DOHH2 (cell line): ENCODE results near the gene STK16.

ENCODE experiments used
- H3F3A ChIP-seq: fragments of 200-600 bp; sonication (generic), shearing (Covaris generic); 2 replicates; pipeline ENCODE4 v1.6.0; 2016; ENCODE audit warnings: antibody characterized with exemption, mild to moderate bottlenecking; ENCODE audit not compliant: control insufficient read depth, insufficient read depth
- H3K27ac ChIP-seq: fragments of 200-600 bp; sonication (generic); 2 replicates; pipeline ENCODE4 v1.5.1; 2014; ENCODE audit warnings: low read depth, mild to moderate bottlenecking, low read length, moderate library complexity
- H3K27me3 ChIP-seq: fragments of 200-600 bp; sonication (generic); 2 replicates; pipeline ENCODE4 v1.6.1; 2014; ENCODE audit warnings: mild to moderate bottlenecking, low read length, mixed read lengths; ENCODE audit not compliant: control insufficient read depth
- H3K36me3 ChIP-seq: fragments of 200-600 bp; sonication (generic); 2 replicates; pipeline ENCODE4 v1.6.1; 2014; ENCODE audit warnings: mild to moderate bottlenecking, low read length, moderate library complexity, mixed read lengths; ENCODE audit not compliant: control insufficient read depth
- H3K4me1 ChIP-seq: fragments of 200-600 bp; sonication (generic); 2 replicates; pipeline ENCODE4 v1.6.1; 2014; ENCODE audit warnings: mild to moderate bottlenecking, low read length, mixed read lengths; ENCODE audit not compliant: control insufficient read depth
- H3K4me2 ChIP-seq: fragments of 200-600 bp; sonication (generic); 2 replicates; pipeline ENCODE4 v1.6.0; 2014; ENCODE audit warnings: mild to moderate bottlenecking, low read length, moderate library complexity
- H3K4me3 ChIP-seq: fragments of 200-600 bp; sonication (generic); 2 replicates; pipeline ENCODE4 v1.5.1; 2014; ENCODE audit warnings: mild to moderate bottlenecking, low read length, mixed read lengths
- H3K79me2 ChIP-seq: fragments of 200-600 bp; sonication (generic); 2 replicates; pipeline ENCODE4 v1.6.1; 2014; ENCODE audit warnings: mild to moderate bottlenecking, low read length, mixed read lengths; ENCODE audit not compliant: control insufficient read depth
- H3K9me2 ChIP-seq: fragments of 200-600 bp; sonication (generic); replicated peaks from 2 replicates; pipeline ENCODE4 v1.6.1; 2014; ENCODE audit warnings: mild to moderate bottlenecking, low read length, mixed read lengths; ENCODE audit not compliant: control insufficient read depth
- H3K9me3 ChIP-seq: fragments of 200-600 bp; sonication (generic); 2 replicates; pipeline ENCODE4 v1.6.1; 2014; ENCODE audit warnings: antibody characterized with exemption, low read length, mixed read lengths; ENCODE audit not compliant: control insufficient read depth, insufficient read depth
- H4K20me1 ChIP-seq: fragments of 200-600 bp; sonication (generic); 2 replicates; pipeline ENCODE4 v1.6.0; 2014; ENCODE audit warnings: low read depth, mild to moderate bottlenecking, antibody characterized with exemption, low read length, moderate library complexity; ENCODE audit not compliant: control insufficient read depth, insufficient read depth
- EZH2phosphoT487 ChIP-seq: fragments of 200-600 bp; sonication (generic); IDR thresholded peaks from 2 replicates; pipeline ENCODE4 v1.6.1; 2017; ENCODE audit warnings: borderline replicate concordance, mild to moderate bottlenecking, antibody characterized with exemption, low read length, moderate library complexity, mixed read lengths
- TF ChIP-seq, protein P1 (sequence below): fragments of 200-600 bp; sonication (generic); IDR thresholded peaks from one replicate; pipeline ENCODE4 v1.5.1; 2014; ENCODE audit warnings: antibody characterized with exemption, mild to moderate bottlenecking, low read depth, low read length; ENCODE audit not compliant: poor library complexity, severe bottlenecking

Gene STK16

DNA sequence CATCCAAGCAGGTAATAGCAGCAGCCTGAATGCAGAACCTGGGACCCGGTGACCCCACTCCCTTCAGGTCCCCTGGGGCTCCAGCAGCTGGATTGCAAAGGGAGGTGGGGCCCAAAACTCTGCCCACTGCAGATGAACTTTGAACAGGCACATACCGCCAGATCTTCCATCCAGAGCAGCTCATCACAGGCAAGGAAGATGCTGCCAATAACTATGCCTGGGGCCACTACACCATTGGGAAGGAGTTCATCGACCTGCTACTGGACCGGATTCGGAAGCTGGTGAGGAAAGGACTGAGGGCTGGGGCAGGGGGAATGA lies 24.7 kb downstream of the STK16 start:
- H3K36me3 ChIP-seq: no peaks in the 10 kb centered on the region
- H3K4me3 ChIP-seq: no peak overlapping the region
- H3K9me2 ChIP-seq: no peaks in the 10 kb centered on the region
- H3K27ac ChIP-seq: no peak overlapping the region
- no peak for TF ChIP-seq EZH2phosphoT487
- TF ChIP-seq, protein P1, sequence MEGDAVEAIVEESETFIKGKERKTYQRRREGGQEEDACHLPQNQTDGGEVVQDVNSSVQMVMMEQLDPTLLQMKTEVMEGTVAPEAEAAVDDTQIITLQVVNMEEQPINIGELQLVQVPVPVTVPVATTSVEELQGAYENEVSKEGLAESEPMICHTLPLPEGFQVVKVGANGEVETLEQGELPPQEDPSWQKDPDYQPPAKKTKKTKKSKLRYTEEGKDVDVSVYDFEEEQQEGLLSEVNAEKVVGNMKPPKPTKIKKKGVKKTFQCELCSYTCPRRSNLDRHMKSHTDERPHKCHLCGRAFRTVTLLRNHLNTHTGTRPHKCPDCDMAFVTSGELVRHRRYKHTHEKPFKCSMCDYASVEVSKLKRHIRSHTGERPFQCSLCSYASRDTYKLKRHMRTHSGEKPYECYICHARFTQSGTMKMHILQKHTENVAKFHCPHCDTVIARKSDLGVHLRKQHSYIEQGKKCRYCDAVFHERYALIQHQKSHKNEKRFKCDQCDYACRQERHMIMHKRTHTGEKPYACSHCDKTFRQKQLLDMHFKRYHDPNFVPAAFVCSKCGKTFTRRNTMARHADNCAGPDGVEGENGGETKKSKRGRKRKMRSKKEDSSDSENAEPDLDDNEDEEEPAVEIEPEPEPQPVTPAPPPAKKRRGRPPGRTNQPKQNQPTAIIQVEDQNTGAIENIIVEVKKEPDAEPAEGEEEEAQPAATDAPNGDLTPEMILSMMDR: no peak
- H3K4me1 ChIP-seq: no peaks in the 10 kb centered on the region
- no peaks in the 10 kb centered on the region for H3K9me3 ChIP-seq
- 0 out of 2 replicates have a peak, but pooled peaks cover 3% of the 10 kb centered on the region for H3K27me3 ChIP-seq
- H3K79me2 ChIP-seq: no peaks in the 10 kb centered on the region
- H3K4me2 ChIP-seq: no peak overlapping the region
- H3F3A ChIP-seq: no peaks in the 10 kb centered on the region
- no peaks in the 10 kb centered on the region for H4K20me1 ChIP-seq

GRCh38 chr2:219271021-219271420 lies 25.7 kb downstream of the STK16 start:
- H3K27me3 ChIP-seq: 0 out of 2 replicates have a peak, but pooled peaks cover 3% of the 10 kb centered on the region
- no peak for TF ChIP-seq EZH2phosphoT487
- TF ChIP-seq, protein P1: no peak
- no peaks in the 10 kb centered on the region for H3K36me3 ChIP-seq

DNA sequence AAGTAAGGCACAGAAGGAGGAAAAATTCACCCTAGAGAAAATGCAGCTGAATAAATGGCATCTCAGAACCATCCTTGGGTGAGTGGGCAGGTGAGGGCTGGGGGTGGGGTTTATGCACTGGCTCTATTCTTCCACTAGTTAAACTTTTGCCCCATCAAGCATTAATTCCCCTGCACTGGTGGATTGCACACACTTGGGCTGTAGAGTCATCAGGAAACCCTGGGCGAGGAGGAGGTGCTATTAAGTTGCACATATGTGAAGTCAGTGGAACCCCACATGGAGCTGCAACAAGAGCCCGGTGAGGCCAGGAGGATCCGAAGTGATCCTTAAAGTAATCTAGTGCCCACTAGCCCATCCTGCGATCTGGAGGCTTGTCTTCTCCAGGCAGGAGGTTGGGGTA lies 27.1 kb downstream of the STK16 start:
- Histone ChIP-seq H3K79me2 (no peaks in the 10 kb centered on the region), H3K4me1 (peaks cover 5% of the 10 kb centered on the region), H4K20me1 (no peaks in the 10 kb centered on the region), H3K36me3 (no peaks in the 10 kb centered on the region), H3K4me3 (no peak overlapping the region), H3K9me3 (no peaks in the 10 kb centered on the region), H3F3A (no peaks in the 10 kb centered on the region), H3K9me2 (no peaks in the 10 kb centered on the region), H3K4me2 (no peak overlapping the region), H3K27ac (no peak overlapping the region), H3K27me3 (0 out of 2 replicates have a peak, but pooled peaks cover 3% of the 10 kb centered on the region)
- TF ChIP-seq, protein P1: no peak
- TF ChIP-seq EZH2phosphoT487: no peak

More at GRCh38 chr2:219271021-219271420, 25.7 kb downstream of the STK16 start:
- H3K9me3 ChIP-seq: no peaks in the 10 kb centered on the region
- no peaks in the 10 kb centered on the region for H3K9me2 ChIP-seq
- H3F3A ChIP-seq: no peaks in the 10 kb centered on the region
- no peak overlapping the region for H3K4me2 ChIP-seq
- H4K20me1 ChIP-seq: no peaks in the 10 kb centered on the region
- H3K79me2 ChIP-seq: no peaks in the 10 kb centered on the region
- no peak overlapping the region for H3K4me3 ChIP-seq
- H3K4me1 ChIP-seq: no peaks in the 10 kb centered on the region
- no peak overlapping the region for H3K27ac ChIP-seq
